GM12878 (cell line): ENCODE results near the gene VIPR2.

Source experiments
- SMAD1 ChIP-seq: fragments of 450-650 bp; IDR thresholded peaks from 2 replicates; pipeline ENCODE4 v1.6.1; 2018; ENCODE audit warnings: mild to moderate bottlenecking, low read depth; ENCODE audit not compliant: partially characterized antibody
- SP1 ChIP-seq: IDR thresholded peaks from one replicate; pipeline ENCODE4 v1.6.1; 2011; ENCODE audit warnings: low read depth, low read length
- SUPT20H ChIP-seq: IDR thresholded peaks from 2 replicates; pipeline ENCODE4 v1.6.1; 2011; ENCODE audit warnings: low read depth, mild to moderate bottlenecking, low read length, moderate library complexity, borderline replicate concordance; ENCODE audit not compliant: control insufficient read depth
- TF ChIP-seq, protein P1 (sequence below), 3 experiments: IDR thresholded peaks in 2 of 3; conservative IDR thresholded peaks in 1 of 3; 2 replicates each; pipeline ENCODE4 v1.5.1; 2011; ENCODE audit warnings: low read depth in 3 of 3, low read length in 3 of 3, mild to moderate bottlenecking in 3 of 3, control low read depth in 2 of 3, moderate library complexity in 2 of 3, inconsistent platforms in 1 of 3, mixed read lengths in 1 of 3; ENCODE audit not compliant: control insufficient read depth in 2 of 3, insufficient read depth in 1 of 3; ENCODE audit errors: extremely low read depth in 1 of 3
- TF ChIP-seq, protein P2 (sequence below): IDR thresholded peaks from 2 replicates; pipeline ENCODE4 v1.6.1; 2012; ENCODE audit warnings: low read depth, low read length, improper control_type of control experiment
- TF ChIP-seq, protein P3 (sequence below): IDR thresholded peaks from 2 replicates; pipeline ENCODE4 v1.6.1; 2011; ENCODE audit warnings: low read depth, mild to moderate bottlenecking, low read length, moderate library complexity, borderline replicate concordance; ENCODE audit errors: extremely low read depth

DNA sequence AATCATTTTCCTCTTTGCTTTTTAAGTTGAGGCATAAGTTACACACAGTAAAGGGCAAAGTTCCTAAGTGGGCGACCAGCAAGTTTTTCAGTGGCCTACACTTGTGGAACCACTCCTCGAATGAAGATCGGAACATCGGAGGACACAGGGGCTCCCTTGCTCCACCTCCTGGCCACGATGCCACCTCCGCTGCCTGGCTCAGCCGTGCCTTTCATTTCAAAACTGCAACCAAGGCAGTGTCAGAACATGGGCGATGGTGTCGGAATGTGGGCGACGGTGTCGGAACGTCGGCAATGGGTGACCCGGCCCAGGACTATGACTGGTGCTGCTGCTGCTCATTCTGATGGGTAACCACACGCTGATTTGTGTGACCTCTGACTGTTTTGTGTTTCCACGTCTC lies 9.6 kb upstream of the VIPR2 start:
- TF ChIP-seq SMAD1 (no peak), SP1 (no peak), SUPT20H (no peak)
- TF ChIP-seq, protein P1, sequence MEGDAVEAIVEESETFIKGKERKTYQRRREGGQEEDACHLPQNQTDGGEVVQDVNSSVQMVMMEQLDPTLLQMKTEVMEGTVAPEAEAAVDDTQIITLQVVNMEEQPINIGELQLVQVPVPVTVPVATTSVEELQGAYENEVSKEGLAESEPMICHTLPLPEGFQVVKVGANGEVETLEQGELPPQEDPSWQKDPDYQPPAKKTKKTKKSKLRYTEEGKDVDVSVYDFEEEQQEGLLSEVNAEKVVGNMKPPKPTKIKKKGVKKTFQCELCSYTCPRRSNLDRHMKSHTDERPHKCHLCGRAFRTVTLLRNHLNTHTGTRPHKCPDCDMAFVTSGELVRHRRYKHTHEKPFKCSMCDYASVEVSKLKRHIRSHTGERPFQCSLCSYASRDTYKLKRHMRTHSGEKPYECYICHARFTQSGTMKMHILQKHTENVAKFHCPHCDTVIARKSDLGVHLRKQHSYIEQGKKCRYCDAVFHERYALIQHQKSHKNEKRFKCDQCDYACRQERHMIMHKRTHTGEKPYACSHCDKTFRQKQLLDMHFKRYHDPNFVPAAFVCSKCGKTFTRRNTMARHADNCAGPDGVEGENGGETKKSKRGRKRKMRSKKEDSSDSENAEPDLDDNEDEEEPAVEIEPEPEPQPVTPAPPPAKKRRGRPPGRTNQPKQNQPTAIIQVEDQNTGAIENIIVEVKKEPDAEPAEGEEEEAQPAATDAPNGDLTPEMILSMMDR (IDR thresholded peaks at IDR 0.05 in 2 of 3, conservative IDR thresholded peaks at IDR 0.05 in 1 of 3; ENCODE audit: control insufficient read depth in 2 of 3, extremely low read depth in 1 of 3, insufficient read depth in 1 of 3, low read depth in 3 of 3, low read length in 3 of 3) = no peak
- TF ChIP-seq, protein P2, sequence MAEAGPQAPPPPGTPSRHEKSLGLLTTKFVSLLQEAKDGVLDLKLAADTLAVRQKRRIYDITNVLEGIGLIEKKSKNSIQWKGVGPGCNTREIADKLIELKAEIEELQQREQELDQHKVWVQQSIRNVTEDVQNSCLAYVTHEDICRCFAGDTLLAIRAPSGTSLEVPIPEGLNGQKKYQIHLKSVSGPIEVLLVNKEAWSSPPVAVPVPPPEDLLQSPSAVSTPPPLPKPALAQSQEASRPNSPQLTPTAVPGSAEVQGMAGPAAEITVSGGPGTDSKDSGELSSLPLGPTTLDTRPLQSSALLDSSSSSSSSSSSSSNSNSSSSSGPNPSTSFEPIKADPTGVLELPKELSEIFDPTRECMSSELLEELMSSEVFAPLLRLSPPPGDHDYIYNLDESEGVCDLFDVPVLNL = no peak
- TF ChIP-seq, protein P3, sequence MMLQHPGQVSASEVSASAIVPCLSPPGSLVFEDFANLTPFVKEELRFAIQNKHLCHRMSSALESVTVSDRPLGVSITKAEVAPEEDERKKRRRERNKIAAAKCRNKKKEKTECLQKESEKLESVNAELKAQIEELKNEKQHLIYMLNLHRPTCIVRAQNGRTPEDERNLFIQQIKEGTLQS = no peak
